ENCODE results near the gene ZFAND6.

Gene ZFAND6

DNA sequence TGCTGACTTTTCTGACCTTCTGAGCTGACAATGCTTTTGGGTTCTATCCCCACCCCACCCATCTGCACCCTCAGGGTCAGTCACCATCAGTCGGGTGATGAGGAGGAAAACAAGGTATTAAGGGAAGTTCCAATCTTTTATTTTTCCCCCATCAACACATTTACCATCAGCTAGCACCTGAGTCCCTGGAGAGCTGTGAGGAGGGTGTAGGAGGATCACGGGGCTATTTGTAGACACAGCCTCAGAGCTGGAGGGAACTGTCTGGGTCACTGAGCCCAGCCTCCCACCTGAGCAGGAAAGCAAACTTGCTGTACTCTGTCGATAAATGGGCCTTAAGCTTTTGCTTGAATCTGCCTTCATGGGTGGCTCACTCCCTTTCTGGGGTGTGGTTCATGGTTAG, 24.8 kb upstream of the ZFAND6 start:
- ATAC-seq = no peak
- TF ChIP-seq ISL1 (CRISPR knock-in tag; IDR thresholded peaks at IDR 0.05) (no peak), RARB (CRISPR knock-in tag; IDR thresholded peaks at IDR 0.05) (no peak)

DNA sequence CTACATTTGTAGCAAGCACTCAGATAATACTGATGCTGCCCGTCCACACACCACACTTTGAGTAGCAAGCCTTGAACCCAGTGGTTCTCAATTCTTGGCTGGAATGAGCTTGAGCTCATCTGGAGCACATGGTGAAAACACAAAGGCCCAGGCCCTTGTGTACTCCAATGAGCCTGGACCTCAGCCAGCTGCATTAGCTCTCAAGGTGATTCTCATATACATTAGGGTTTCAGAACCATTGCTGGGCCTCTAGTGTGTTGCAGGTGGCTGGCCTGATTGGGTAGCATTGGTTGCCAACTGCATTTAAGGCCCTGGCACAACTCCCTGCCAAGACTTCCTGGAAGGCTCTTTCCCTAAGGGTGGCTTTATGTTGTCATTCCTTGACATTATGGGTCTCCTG, 23.4 kb upstream of the ZFAND6 start:
- no peak for TF ChIP-seq ZFP30 (CRISPR knock-in tag; IDR thresholded peaks at IDR 0.05)
- no peak for TF ChIP-seq RARB (CRISPR knock-in tag; IDR thresholded peaks at IDR 0.05)
- no peak for TF ChIP-seq CSDC2 (CRISPR knock-in tag; IDR thresholded peaks at IDR 0.05)
- TF ChIP-seq, protein P1, sequence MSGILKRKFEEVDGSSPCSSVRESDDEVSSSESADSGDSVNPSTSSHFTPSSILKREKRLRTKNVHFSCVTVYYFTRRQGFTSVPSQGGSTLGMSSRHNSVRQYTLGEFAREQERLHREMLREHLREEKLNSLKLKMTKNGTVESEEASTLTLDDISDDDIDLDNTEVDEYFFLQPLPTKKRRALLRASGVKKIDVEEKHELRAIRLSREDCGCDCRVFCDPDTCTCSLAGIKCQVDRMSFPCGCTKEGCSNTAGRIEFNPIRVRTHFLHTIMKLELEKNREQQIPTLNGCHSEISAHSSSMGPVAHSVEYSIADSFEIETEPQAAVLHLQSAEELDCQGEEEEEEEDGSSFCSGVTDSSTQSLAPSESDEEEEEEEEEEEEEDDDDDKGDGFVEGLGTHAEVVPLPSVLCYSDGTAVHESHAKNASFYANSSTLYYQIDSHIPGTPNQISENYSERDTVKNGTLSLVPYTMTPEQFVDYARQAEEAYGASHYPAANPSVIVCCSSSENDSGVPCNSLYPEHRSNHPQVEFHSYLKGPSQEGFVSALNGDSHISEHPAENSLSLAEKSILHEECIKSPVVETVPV (CRISPR knock-in tag; IDR thresholded peaks at IDR 0.05) = no peak
- no peak for TF ChIP-seq ISL1 (CRISPR knock-in tag; IDR thresholded peaks at IDR 0.05)
- TF ChIP-seq OSR1 (CRISPR knock-in tag; IDR thresholded peaks at IDR 0.05) = no peak
- no peak for TF ChIP-seq ZNF565 (CRISPR knock-in tag; conservative IDR thresholded peaks at IDR 0.05; ENCODE audit: low read depth)
- no peak for TF ChIP-seq PPARA (CRISPR knock-in tag; IDR thresholded peaks at IDR 0.05; ENCODE audit: borderline replicate concordance)
- TF ChIP-seq, protein P2, sequence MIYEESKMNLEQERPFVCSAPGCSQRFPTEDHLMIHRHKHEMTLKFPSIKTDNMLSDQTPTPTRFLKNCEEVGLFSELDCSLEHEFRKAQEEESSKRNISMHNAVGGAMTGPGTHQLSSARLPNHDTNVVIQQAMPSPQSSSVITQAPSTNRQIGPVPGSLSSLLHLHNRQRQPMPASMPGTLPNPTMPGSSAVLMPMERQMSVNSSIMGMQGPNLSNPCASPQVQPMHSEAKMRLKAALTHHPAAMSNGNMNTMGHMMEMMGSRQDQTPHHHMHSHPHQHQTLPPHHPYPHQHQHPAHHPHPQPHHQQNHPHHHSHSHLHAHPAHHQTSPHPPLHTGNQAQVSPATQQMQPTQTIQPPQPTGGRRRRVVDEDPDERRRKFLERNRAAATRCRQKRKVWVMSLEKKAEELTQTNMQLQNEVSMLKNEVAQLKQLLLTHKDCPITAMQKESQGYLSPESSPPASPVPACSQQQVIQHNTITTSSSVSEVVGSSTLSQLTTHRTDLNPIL (CRISPR knock-in tag; IDR thresholded peaks at IDR 0.05; ENCODE audit: low read depth) = no peak
- TF ChIP-seq PATZ1 (CRISPR knock-in tag; IDR thresholded peaks at IDR 0.05; ENCODE audit: borderline replicate concordance) = no peak
- TF ChIP-seq BACH2 (CRISPR knock-in tag; IDR thresholded peaks at IDR 0.05; ENCODE audit: borderline replicate concordance) = no peak
- no peak for TF ChIP-seq ZFP3 (CRISPR knock-in tag; IDR thresholded peaks at IDR 0.05)
- ATAC-seq = no peak

DNA sequence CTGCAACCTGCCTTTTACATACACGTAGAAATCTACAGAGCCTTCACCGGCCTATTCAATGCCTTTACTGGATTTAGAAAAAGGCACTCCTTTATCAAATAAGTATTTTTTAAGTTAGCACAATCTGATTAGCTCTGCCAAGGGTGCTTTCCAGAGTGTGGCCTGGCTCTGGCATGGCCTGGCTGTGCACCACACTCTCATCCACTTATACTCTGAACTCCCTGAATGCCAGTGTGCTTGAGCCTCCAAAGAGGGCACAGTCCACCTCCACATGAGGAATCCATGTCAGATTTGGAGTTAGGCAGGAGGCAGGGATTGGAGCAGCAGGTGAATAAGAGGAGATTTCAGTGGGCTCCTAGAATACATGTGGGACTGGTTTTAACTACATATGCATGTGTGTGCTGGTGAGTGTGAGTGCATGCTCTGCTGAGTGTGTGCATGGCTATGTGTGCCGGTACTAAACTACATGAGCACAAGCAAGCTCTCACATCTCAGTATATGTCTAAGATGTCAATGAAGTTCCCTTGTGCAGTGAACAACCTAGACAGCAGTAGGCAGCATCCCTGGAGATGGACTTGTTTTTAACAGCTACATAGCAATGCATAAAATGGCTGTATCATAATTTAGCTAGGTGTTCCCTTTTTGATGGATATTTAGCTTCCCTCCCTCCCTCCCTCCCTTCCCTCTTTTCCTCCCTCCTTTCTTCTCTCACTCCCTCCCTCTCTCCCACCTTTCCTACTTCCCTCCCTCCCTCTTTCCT, 17.8 kb upstream of the ZFAND6 start:
- TF ChIP-seq OSR1 (CRISPR knock-in tag; IDR thresholded peaks at IDR 0.05) (no peak), BACH2 (CRISPR knock-in tag; IDR thresholded peaks at IDR 0.05; ENCODE audit: borderline replicate concordance) (no peak), ZNF8 (CRISPR knock-in tag; IDR thresholded peaks at IDR 0.05) (no peak), ISL1 (CRISPR knock-in tag; IDR thresholded peaks at IDR 0.05) (no peak), CSDC2 (CRISPR knock-in tag; IDR thresholded peaks at IDR 0.05) (no peak), GLIS3 (CRISPR knock-in tag; IDR thresholded peaks at IDR 0.05) (no peak), ESRRG (CRISPR knock-in tag; IDR thresholded peaks at IDR 0.05) (no peak), RARB (CRISPR knock-in tag; IDR thresholded peaks at IDR 0.05) (no peak), TOX (CRISPR knock-in tag; IDR thresholded peaks at IDR 0.05; ENCODE audit: borderline replicate concordance) (no peak), ARNTL (CRISPR knock-in tag; IDR thresholded peaks at IDR 0.05; ENCODE audit: borderline replicate concordance, low read depth) (no peak)
- TF ChIP-seq, protein P2 (CRISPR knock-in tag; IDR thresholded peaks at IDR 0.05; ENCODE audit: low read depth) = no peak
- TF ChIP-seq, protein P3, sequence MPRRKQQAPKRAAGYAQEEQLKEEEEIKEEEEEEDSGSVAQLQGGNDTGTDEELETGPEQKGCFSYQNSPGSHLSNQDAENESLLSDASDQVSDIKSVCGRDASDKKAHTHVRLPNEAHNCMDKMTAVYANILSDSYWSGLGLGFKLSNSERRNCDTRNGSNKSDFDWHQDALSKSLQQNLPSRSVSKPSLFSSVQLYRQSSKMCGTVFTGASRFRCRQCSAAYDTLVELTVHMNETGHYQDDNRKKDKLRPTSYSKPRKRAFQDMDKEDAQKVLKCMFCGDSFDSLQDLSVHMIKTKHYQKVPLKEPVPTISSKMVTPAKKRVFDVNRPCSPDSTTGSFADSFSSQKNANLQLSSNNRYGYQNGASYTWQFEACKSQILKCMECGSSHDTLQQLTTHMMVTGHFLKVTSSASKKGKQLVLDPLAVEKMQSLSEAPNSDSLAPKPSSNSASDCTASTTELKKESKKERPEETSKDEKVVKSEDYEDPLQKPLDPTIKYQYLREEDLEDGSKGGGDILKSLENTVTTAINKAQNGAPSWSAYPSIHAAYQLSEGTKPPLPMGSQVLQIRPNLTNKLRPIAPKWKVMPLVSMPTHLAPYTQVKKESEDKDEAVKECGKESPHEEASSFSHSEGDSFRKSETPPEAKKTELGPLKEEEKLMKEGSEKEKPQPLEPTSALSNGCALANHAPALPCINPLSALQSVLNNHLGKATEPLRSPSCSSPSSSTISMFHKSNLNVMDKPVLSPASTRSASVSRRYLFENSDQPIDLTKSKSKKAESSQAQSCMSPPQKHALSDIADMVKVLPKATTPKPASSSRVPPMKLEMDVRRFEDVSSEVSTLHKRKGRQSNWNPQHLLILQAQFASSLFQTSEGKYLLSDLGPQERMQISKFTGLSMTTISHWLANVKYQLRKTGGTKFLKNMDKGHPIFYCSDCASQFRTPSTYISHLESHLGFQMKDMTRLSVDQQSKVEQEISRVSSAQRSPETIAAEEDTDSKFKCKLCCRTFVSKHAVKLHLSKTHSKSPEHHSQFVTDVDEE (CRISPR knock-in tag; IDR thresholded peaks at IDR 0.05) = no peak
- TF ChIP-seq, protein P1 (CRISPR knock-in tag; IDR thresholded peaks at IDR 0.05) = no peak
- no peak for ATAC-seq

All from SK-N-SH treated with all-trans-retinoic acid at 6 μM for 48 hours (cell line).